ENCODE measurements around the gene CAMK2G. TPM values are rescaled to one million over a fixed set of nuclear protein-coding genes. Genes with fewer than 3 reads are reported as not detected.

CAMK2G gene
- total RNA-seq, 2 donors from 2014 or later: 40.0 to 45.8 TPM

DNA sequence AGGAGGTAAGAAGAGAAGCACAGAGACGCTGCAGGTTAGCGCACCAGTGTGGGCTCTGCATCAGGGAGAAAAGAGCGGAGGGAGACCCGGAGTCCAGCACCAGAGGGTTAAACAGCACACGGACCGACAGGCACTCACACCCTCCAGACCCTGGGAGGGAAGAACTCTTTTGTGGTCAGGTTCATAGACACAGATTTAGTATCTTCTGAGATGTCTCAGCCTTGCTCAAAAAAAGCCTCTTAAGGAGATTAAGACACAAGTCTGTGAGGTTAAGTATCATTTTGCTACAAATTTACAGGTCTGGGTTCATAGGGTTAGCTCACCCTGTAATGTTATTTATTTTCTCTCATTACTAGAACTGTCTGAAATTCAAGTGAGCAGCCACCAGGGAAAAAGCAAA lies 46.2 kb downstream of the CAMK2G start:
- H3K4me1 ChIP-seq: no peaks in the 10 kb centered on the region
- no peak overlapping the region for H3K27ac ChIP-seq
- TF ChIP-seq, protein P1, sequence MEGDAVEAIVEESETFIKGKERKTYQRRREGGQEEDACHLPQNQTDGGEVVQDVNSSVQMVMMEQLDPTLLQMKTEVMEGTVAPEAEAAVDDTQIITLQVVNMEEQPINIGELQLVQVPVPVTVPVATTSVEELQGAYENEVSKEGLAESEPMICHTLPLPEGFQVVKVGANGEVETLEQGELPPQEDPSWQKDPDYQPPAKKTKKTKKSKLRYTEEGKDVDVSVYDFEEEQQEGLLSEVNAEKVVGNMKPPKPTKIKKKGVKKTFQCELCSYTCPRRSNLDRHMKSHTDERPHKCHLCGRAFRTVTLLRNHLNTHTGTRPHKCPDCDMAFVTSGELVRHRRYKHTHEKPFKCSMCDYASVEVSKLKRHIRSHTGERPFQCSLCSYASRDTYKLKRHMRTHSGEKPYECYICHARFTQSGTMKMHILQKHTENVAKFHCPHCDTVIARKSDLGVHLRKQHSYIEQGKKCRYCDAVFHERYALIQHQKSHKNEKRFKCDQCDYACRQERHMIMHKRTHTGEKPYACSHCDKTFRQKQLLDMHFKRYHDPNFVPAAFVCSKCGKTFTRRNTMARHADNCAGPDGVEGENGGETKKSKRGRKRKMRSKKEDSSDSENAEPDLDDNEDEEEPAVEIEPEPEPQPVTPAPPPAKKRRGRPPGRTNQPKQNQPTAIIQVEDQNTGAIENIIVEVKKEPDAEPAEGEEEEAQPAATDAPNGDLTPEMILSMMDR (IDR thresholded peaks at IDR 0.05): no peak
- H3K4me3 ChIP-seq: no peak overlapping the region
- H3K27me3 ChIP-seq: no peaks in the 10 kb centered on the region
- no peak for DNase-seq
- H3K9ac ChIP-seq (ENCODE audit: low read depth in 2 of 2, low read length in 2 of 2): no peak overlapping the region
- H3K9me3 ChIP-seq: no peaks in the 10 kb centered on the region
- intact Hi-C loops (cut with DNase I): no loop called here
- no peaks in the 10 kb centered on the region for H3K36me3 ChIP-seq

DNA sequence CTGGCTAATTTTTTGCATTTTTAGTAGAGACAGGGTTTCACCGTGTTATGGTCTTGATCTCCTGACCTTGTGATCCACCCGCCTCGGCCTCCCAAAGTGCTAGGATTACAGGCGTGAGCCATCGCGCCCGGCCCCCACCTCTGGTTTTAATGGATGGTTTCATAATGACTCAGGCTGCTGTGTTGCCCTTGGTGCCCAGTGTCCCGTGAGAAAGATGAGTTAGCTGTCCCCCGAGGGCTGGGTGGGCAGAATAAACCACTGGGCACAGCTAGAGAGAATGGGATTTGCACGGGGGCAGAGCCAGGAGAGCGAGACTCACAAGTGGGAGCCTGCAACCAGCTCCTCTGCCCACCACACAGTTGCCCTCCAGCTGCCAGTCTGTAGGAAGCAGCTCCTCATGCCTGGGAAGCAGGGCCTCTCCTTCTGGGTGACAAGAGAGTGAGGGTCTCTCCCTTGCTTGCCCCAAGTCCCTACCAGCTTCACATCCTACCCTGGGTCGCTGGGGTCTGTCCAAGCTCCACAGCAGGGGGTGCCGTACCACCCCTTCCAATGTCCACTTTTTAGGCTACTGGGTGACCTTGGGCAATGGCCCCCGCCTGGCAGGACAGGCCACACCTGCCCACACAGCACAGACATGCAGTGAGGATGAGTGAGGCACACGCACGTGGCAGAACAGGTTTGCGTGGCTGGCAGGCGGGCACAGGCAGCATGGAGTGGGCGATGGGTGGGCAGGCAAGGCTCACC lies 46.8 kb downstream of the CAMK2G start:
- Histone ChIP-seq H3K36me3 (no peaks in the 10 kb centered on the region), H3K27ac (no peak overlapping the region), H3K4me3 (no peak overlapping the region), H3K9me3 (no peaks in the 10 kb centered on the region), H3K27me3 (no peaks in the 10 kb centered on the region), H3K4me1 (no peaks in the 10 kb centered on the region), H3K9ac (ENCODE audit: low read depth in 2 of 2, low read length in 2 of 2) (no peak overlapping the region)
- TF ChIP-seq, protein P1 (IDR thresholded peaks at IDR 0.05): no peak
- no peak for DNase-seq
- intact Hi-C loops (cut with DNase I): no loop called here

DNA sequence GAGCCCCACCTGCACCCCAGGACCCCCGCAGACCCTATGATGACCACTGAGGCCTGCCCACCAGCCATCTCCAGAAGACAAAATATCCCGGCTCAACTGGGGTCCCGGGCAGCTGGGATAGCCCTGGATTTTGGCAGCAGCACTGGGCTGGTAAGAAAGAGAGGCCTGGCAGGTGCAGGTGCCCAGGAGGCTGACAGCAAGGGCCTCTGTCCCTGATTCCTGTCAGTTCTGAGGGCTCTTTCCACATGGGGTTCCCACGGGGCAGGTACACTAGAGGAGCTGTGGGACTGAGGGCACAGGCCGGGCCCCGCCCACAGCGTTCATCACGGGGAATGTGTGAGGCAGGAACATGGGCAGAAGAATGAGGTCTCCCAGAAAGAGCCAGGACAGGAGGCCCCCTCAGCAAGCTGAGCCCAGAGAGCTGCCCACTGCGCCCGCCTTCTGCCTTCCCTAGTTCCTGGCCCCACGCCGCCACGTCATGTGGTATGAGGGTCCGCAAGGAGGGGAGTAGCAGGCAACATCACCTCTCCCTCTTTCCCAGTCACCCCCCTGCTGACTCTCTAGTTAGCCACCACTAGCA lies 50.1 kb downstream of the CAMK2G start:
- Histone ChIP-seq H3K36me3 (no peaks in the 10 kb centered on the region), H3K4me1 (peaks cover 8% of the 10 kb centered on the region), H3K9ac (ENCODE audit: low read depth in 2 of 2, low read length in 2 of 2) (no peak overlapping the region), H3K4me3 (no peak overlapping the region), H3K27ac (no peak overlapping the region), H3K27me3 (no peaks in the 10 kb centered on the region), H3K9me3 (no peaks in the 10 kb centered on the region)
- DNase-seq: no peak
- TF ChIP-seq, protein P1 (IDR thresholded peaks at IDR 0.05): no peak
- intact Hi-C loops (cut with DNase I): no loop called here

GRCh38 chr10:73823391-73823790 lies 51.0 kb downstream of the CAMK2G start:
- no peak for DNase-seq
- no peak overlapping the region for H3K4me3 ChIP-seq
- no peak overlapping the region for H3K9ac ChIP-seq (ENCODE audit: low read depth in 2 of 2, low read length in 2 of 2)
- TF ChIP-seq, protein P1 (IDR thresholded peaks at IDR 0.05): no peak
- H3K4me1 ChIP-seq: peaks cover 8% of the 10 kb centered on the region
- H3K27ac ChIP-seq: no peak overlapping the region
- H3K36me3 ChIP-seq: no peaks in the 10 kb centered on the region
- intact Hi-C loops (cut with DNase I): no loop called here
- no peaks in the 10 kb centered on the region for H3K9me3 ChIP-seq
- no peaks in the 10 kb centered on the region for H3K27me3 ChIP-seq

- Histone ChIP-seq H3K4me3 (no peak overlapping the region), H3K27ac (no peak overlapping the region), H3K27me3 (no peaks in the 10 kb centered on the region), H3K36me3 (no peaks in the 10 kb centered on the region), H3K9ac (ENCODE audit: low read depth in 2 of 2, low read length in 2 of 2) (peak overlapping the region; percentile 47 to 64), H3K9me3 (no peaks in the 10 kb centered on the region), H3K4me1 (peaks cover 8% of the 10 kb centered on the region)
- intact Hi-C loops (cut with DNase I): no loop called here
- TF ChIP-seq, protein P1 (IDR thresholded peaks at IDR 0.05): no peak
- DNase-seq: peak; percentile 87
Observed at GRCh38 chr10:73819513-73820093, 54.8 kb downstream of the CAMK2G start.
